ENCODE measurements around the gene MYL5.
A peak's percentile ranks its signal among the peaks of the same experiment; 100 is the strongest.
"Not testable (repeated sequence)": the region's sequence is repeated elsewhere in the genome, so short reads cannot be mapped to it uniquely, and the experiment has no call there.

The MYL5 gene

DNA sequence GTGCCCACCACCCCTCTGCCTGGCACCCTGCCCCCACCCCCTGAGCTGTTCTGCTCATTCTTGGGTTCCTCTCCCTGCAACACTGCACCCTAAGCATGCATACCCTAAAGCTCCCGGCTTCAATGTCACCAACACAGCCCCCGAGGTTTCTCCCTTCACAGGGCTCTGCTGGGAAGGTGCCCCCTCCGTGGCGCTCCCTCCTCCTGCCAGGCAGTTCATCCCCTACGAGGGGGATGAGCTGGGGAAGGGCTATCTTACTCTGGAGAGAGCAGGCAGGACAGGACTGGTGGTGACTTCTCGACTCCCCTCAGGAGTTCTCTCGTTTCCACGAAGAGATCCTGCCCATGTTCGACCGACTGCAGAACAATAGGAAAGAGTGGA is 6.8 kb upstream of the MYL5 start:
- no peak for DNase-seq (ENCODE audit: low read depth in 2 of 2)
- TF ChIP-seq, protein P1, sequence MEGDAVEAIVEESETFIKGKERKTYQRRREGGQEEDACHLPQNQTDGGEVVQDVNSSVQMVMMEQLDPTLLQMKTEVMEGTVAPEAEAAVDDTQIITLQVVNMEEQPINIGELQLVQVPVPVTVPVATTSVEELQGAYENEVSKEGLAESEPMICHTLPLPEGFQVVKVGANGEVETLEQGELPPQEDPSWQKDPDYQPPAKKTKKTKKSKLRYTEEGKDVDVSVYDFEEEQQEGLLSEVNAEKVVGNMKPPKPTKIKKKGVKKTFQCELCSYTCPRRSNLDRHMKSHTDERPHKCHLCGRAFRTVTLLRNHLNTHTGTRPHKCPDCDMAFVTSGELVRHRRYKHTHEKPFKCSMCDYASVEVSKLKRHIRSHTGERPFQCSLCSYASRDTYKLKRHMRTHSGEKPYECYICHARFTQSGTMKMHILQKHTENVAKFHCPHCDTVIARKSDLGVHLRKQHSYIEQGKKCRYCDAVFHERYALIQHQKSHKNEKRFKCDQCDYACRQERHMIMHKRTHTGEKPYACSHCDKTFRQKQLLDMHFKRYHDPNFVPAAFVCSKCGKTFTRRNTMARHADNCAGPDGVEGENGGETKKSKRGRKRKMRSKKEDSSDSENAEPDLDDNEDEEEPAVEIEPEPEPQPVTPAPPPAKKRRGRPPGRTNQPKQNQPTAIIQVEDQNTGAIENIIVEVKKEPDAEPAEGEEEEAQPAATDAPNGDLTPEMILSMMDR (IDR thresholded peaks at IDR 0.05; ENCODE audit: low read depth, low read length), result no peak
- H3K4me3 ChIP-seq (replicated peaks in 1 of 2; ENCODE audit: low read depth in 2 of 2, low read length in 2 of 2), result no peak overlapping the region

DNA sequence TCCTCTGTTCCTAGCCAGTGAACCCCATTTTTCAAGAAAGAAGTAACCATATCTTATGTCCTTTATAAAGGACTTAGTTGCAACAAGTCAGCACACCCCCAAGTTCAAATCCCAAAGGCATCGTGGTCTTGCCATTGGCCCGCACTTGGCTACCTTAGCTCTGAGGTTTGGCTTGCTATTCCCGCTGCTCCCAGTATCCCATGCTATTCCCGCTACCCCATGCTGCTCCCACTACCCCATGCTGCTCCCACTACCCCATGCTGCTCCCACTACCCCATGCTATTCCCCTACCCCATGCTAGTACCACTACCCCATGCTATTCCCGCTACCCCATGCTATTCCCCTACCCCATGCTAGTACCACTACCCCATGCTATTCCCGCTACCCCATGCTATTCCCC is 6.1 kb upstream of the MYL5 start:
- not testable (repeated sequence) for H3K4me3 ChIP-seq (replicated peaks in 1 of 2; ENCODE audit: low read depth in 2 of 2, low read length in 2 of 2); DNase-seq (ENCODE audit: low read depth in 2 of 2)

DNA sequence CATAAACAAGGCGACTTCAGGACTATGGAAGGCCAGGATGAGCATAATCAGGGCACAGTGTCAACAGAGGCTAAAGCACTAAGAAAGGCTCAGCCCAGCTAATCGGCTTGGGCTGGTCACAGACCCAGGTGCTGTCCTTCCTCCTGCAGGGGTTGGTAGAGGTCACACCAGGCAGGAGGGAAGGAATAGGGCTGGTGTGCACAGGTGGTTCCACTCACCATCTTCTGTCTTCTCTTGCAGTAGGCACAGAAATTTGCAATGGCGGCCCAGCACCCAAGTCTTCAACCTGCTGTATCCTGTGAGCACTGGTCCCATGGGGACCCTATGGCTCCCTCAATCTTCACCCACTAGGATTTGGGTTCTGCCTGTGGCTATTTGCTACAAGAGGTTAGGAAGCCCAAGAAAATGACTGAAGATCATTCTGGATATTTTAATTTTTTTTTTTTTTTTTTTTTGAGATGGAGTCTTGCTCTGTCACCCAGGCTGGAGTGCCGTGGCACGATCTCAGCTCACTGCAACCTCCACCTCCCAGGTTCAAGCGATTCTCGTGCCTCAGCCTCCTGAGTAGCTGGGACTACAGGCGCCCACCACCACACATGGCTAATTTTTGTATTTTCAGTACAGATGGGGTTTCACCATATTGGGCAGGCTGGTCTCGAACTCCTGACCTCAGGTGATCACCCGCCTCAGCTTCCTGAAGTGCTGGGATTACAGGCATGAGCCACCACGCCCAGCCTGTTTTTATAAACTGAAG is 4.4 kb upstream of the MYL5 start:
- DNase-seq (ENCODE audit: low read depth in 2 of 2); H3K4me3 ChIP-seq (replicated peaks in 1 of 2; ENCODE audit: low read depth in 2 of 2, low read length in 2 of 2): not testable (repeated sequence)

DNA sequence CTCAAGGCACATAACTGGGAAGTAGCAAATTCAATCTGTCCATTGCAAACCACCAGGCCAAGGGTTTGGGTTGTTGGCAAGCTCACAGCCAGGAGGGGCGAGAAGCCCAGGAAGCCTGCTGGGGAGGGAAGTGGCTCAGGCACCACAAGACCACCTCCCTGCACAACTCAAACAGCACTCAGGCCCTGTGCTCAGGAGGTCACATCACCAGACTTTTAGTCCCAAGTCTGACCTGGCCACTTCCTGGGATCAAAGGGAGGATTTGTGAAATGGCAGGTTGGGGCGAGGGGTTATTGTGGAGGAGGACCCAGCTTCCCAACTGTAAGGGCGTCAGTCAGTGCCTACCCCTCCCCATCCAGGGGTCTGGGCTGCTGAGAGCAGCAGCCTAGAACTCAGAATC is 2.6 kb upstream of the MYL5 start:
- no peak for DNase-seq (ENCODE audit: low read depth in 2 of 2)
- no peak overlapping the region for H3K4me3 ChIP-seq (replicated peaks in 1 of 2; ENCODE audit: low read depth in 2 of 2, low read length in 2 of 2)

DNA sequence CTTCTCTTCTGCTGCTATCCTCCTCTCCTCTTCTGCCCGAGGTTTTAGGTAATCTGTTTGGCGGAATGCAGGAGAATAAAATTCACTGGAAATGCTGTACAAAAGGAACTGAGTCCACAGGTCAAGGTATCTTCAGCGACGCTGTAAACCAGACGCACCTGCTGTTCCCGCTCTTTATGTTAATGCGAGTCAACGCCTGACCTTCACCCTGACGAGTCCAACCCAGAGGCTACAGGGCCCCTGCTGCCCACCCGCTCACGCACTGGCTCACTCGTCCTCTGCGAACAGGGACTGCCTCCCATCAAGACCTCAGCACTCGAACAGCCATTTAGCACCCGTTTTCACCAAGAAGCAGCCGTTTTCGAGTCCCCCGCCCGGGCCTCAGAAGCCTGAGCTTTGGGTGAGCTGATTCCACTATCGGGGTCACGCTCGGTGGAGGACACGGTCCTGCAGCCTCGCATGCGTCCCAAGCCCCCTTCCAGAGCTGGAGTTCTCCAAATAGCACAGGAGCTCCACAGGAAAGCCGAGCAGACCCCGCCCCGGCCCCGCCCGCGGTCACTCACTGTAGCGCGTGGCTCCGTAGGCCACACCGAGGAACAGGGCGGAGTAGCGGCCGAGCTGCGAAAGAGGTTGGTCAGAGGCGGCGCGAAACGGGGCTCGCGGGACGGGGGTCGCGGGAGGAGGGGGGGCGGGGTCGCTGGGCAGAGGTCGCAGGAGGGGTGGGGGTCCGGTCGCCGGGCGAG is 822 bp upstream of the MYL5 start:
- DNase-seq (ENCODE audit: low read depth in 2 of 2), result peak in 1 of 2 donors; percentile 38
- TF ChIP-seq, protein P1 (IDR thresholded peaks at IDR 0.05; ENCODE audit: low read depth, low read length), result no peak
- peak overlapping the region; percentile 80 to 87 for H3K4me3 ChIP-seq (replicated peaks in 1 of 2; ENCODE audit: low read depth in 2 of 2, low read length in 2 of 2)

More for the DNA sequence above, 2.6 kb upstream of the MYL5 start:
- TF ChIP-seq, protein P1 (IDR thresholded peaks at IDR 0.05; ENCODE audit: low read depth, low read length), result no peak

DNA sequence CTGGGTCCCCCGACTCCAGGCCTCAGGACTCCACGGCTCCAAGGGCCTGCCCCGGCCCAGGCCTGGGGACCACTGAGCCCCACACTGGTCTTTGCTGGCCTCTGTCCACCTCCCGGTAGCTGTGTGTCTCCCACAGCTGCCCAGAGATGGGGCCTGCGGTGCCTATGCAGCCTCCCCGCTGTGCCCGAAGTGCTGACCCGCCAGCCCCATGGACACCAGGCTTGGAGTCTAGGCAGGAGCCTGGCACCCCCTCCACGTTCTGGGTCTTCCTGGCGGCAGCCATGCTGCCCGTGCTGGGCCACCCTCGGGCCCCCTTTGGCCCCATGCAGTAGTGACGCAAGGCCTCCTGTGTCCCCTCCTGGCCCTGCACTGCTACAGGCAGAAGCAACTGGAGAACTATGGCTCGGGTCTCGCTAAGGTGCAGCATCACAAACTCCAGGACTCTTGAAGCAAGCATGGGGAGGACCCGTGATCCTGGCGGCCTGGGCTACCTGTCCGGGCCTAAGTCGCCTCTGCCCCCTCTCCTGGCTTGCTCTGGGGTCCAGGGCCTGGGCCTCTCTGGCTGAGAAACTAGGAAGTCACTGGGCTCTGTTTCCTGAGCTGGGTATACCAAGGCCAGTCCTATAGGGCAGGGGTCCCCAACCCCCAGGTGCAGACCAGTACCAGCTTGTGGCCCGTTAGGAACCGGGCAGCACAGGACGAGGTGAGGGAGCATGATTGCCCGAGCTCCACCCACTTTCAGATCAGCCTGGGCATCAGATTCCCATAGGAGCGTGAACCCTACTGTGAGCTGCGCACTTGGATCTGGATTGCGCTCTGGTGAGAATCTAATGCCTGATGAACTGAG is 917 bp downstream of the MYL5 start:
- peak overlapping the region; percentile 65 to 87 for H3K4me3 ChIP-seq (replicated peaks in 1 of 2; ENCODE audit: low read depth in 2 of 2, low read length in 2 of 2)
- DNase-seq (ENCODE audit: low read depth in 2 of 2), result no peak
- TF ChIP-seq, protein P1 (IDR thresholded peaks at IDR 0.05; ENCODE audit: low read depth, low read length), result no peak

DNA sequence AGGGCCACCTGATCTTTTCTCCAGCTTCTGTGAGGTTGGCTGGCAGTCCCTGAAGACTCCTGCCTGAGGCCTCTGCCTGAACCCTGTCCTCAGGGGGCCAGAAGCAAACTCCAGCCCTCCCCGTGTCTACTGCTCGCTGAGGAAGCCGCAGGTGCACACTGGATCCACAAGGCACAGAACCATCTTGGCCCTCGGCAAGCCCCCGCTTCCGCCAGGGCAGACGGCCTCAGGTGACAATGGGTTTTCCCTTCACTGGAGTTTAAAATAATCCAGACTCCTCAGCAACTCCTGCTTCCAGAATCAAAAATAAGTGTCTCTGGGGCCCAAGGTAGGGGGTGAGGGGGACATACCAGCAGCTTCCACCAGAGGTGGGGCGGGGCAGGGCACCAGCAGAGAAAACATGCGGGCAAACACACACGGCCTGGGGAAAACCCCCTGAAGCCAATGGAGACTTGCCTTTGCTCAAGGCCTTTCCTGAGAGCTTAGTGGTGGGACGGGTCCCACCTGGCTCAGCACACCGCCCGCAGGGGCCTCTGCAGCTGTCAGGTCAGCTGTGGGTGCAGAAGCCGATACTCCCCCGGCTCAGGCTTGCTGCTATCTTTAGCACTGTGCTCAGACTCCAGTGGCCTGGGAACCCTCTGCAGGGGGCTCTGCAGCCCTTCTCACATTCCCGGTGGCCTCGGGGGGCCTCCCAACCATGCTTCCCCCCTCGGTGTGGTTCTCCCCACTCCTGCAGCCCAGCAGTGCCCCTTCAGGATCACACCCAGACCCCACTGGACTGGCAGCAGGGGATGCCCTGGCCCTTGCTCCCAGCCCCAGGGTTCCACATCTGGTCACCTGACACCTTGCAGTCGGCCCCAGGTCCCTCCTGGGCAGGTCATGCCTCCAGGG is 1.9 kb downstream of the MYL5 start:
- TF ChIP-seq, protein P1 (IDR thresholded peaks at IDR 0.05; ENCODE audit: low read depth, low read length), result no peak
- no peak overlapping the region for H3K4me3 ChIP-seq (replicated peaks in 1 of 2; ENCODE audit: low read depth in 2 of 2, low read length in 2 of 2)
- no peak for DNase-seq (ENCODE audit: low read depth in 2 of 2)
